T-helper 1 cell (primary cell): ENCODE results near the gene CYP46A1.

ENCODE experiments used
- DNase-seq, 5 donors: peaks; one replicate each; pipeline ENCODE4 v3.0.0-alpha.2; 2012 to 2020

CYP46A1 gene

DNA sequence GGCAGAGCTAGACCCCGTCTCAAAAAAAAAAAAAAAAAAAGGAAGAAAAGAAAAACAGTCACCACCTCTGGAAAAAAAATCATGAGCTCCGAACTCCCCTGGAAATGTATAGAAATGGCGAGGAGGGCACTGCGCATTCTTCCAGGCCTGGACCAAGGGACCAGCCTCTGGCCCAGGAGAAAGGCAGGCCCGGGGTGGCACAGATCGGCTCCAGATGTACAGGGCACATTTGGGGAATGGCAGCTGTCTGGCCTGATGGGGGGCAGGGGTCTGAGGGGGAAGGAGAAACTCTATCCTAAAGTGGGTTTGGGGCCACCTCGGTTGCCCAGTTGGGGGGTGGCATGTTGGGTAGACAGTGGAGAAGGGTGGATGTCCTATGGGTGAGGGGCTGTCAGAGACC is 63.1 kb downstream of the CYP46A1 start:
- no peak for DNase-seq

DNA sequence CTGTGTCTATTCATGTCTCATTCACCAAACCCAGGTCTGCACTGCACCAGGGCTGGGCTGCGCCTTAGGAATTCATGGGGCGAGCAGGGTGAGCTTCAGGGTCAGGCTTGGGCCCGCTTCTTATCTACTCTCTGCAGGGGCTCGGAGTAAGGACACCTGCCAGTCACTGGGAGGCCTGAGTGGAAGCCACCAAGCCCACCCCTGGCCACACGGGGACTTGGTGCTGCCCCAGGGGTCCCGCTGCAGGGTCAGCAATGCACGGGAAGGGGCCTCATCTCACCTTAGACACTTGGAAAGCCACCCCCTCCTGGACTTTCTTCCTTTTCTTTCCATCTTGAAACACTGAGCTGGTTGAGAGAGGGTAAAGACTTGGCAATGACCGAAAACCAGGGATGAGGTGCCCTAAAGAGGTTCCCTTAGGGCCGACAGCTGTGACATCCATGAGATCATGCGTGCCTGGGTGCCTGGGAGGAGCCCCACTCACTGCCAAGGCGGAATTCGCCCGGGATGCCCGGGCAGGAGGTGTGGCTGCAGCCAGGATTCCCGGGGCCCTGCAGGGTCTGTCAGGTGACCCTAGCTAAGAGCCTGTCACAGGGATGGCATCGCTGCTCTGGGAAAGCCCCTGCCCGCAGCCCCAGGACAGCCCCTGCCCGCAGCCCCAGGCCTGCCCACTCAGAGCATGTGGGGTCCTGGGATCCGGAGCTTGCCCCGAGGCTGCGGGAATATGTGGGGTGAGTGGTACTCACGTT is 63.7 kb downstream of the CYP46A1 start:
- DNase-seq, result no peak

DNA sequence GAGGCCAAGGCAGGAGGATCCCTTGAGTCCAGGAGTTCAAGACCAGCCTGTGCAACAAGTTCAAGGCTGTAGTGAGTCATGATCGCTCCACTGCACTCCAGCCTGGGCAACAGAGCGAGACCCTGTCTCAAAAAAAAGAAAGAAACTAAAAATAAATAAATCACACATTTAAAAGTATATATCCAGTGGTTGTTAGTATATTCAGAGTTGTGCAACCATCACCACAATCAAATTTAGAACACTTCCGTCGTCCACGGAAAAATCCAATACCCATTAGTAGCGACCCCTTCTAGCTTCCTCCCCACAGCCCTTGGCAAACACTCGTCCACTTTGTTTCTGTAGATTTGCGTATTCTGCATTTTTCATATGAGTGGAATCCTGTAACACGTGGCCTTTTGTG is 64.4 kb downstream of the CYP46A1 start:
- no peak for DNase-seq

DNA sequence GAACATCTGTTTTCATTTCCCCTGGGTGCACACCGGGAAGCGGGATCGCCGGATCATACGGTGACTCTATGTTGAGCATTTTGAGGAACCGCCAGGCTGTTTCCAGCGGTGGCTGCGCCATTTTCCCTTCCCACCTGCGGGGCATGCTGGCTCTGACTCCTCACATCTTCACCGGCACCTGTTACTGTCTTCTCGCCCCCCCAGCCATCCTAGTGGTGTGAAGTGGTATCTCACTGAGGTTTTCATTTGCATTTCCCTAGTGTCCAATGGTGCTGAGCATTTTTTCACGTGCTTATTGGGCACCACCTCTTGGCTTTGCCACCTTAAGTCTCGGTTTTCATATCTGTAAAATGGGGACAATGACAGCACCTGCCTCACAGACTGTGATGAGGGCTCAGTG is 65.0 kb downstream of the CYP46A1 start:
- DNase-seq, result no peak

DNA sequence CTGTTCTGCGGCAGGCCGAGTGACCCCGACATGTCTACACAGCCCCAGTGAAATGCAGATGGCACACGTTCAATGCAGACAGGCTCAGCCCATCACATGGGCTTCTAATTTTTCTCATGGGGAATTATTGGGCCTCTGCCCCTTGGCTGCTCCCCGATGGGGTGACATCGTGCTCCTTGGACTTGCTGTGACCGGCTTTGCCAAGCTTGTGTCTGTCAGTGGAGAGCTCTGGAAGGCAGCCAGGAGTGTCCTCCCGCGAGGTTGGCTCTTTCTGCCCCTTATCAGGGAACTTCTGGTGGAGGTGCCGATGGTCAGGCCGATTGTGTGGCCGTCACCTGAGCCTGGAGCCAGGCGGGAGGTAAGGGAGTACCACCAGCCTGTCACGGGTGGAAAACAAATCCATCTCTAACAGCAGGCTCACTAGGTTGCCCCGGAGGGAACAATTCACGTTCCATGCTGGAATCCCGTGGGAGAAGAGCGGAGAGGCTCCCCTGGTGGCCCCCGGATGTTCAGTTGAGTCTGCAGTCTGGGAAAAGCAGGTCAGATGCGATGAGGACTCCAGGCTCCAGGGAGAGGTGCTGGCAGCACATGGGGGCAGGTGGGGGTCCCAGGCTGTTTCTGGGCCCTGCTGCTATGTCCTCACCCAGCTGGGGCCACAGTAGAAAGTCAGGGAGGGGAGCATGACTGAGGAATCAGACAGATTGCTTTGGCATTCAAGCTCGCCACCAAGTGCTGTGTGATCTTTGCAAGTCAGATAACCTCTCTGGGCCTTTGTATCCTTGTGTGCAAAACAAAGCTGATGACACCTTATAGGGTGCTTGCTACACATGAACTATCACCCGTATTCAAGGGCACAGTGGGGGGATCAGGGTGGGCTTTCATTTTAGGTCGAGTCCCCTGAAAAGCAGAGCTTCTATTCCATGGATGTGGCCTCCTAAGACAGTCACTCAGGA is 65.9 kb downstream of the CYP46A1 start:
- no peak for DNase-seq

DNA sequence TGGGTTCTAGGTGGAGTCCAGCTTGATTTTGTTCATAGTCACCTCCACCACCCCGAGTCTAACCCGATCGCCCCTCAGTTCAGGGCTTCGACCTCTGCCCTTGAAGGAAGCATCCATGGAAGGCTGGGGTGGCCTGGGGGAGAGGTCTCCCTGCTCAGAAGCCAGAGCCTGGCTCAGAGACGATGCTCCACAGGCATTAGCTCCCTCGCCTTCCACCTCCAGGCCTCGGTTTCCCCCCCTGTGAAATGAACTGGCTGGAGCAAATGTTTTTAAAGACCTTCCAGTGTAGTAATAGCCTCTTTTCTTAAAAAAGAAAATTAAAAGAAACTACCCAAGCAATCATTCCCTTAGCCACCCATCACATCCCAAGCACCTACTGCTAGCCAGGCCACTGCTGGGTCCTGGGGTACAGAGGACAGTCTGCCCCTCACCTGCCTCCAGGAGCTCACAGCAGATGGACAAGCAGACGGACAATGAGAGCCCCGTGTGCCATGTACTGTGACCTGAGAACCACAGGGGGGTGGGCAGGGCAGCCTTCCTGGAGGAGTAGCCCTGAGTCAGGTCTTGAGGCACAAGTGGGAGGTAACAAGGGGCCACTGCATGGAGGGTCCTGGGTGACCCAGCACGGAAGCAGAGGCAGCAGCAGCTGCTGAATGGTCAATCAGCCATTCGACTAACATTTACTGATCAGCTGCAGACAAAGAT is 66.8 kb downstream of the CYP46A1 start:
- no peak for DNase-seq

DNA sequence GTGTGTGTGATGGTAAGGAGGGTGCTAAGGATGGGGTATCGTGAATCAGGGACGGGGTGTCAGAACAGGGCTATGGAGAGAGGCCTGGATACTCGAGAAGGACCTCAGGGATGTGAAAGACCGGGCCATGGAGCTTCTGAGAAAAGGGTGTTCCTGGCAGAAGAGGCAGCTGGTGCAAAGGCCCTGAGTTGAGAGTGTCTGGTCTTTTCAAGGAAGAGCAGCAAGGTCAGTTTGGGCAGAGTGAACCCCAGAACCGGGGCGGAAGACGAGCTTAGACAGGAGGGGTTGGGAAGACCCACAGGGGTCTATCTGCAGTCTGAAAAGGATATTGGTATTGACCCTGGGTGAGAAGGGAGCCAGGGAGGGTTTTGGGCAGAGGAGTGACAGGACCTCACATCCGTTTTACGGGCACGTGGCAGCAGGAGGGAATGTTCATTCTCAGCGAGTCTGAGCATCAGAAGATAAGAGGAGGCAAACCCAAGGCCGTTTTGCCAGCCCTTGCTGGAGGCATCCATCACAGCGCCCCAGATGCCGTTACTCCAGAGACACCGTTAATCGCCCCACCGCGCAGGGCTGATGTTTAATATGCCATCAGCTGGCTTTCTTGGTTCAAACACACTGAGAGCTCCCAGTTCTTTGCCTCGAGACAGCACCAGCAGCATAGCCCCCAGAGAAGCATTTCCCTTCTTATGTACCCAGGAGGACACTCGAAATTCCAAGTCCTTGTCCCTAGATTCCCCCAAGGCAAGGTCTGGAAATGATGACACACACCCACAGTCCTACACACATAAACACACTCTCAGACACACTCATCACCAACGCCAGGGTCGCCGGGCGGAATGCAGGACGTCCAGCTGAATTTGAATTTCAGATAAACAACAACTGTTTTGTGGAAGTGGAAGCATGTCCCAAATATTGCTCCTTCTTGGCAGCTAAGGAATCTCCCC is 67.7 kb downstream of the CYP46A1 start:
- DNase-seq, result no peak

DNA sequence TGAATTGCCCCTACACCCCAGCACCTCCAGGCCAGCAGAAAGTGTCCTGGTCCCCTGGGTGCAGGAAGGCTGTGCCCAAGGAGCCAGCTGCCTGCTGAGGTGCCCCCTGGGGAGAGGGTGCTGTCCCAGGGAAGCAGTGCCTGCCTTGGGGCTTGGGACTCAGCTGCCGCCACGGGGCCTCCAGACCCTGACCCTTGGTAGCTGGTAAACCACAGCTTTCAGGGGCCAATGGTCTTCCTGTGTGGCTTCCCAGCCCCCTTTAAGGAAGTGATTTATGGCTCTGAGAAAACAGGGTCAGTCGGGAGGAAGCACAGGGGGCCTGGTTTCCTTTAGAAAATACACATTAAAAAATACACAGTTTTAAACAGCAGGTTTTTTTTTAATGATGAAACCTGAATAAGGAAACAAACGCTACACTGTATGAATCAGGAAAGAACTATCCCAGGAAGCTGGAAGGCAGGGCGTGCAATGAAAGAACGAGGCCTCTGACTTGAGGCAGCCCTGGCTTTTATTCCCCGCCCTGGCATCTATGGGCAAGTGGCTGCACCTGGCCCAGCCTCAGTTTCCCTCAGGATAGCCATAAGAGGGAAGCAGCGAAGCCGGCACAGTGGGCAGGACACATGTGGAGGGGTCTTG is 68.5 kb downstream of the CYP46A1 start:
- DNase-seq, result no peak

DNA sequence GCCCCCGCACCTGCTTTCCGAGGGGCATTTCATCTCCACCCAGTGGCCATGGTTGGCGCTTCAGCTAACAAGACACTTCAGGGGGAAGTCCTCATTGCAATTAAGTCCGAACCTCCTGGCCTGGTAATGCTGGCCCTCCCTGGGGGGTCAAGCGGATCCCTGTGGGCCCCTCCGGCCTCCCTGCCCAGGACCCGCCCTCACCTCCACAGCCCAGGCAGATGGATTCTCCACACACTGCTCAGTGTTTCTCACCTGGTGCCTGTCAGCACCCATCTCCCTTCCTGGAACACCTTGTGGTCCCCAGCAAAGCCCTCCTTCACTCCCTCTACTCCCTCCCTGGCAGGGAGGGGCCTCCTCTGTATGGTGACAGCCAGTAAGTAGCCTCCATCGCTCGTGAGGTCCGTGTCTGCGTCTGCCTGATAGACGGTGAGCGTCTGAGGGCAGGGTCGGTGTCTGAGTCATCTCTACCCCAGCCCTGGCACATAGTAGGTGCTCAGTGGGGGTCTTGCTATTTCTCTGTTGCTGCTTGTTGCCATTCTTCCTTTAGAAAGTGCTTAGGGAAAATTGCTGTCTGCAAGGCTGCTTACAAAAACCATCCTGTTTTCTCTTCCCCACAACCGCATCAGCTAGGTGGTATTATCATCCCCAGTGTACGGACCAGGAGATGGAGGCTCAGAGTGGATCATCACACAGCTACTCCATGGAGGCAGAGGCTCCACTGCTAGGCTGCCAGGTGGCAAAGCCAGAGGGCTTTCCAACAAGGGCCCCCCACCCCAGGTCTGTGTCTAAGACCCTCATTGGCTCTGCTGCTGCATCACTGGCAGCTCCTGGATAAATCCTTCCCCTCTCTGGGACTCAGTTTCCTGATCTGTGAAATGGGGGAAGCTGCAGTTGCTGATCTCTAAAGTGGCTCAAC is 69.4 kb downstream of the CYP46A1 start:
- no peak for DNase-seq

DNA sequence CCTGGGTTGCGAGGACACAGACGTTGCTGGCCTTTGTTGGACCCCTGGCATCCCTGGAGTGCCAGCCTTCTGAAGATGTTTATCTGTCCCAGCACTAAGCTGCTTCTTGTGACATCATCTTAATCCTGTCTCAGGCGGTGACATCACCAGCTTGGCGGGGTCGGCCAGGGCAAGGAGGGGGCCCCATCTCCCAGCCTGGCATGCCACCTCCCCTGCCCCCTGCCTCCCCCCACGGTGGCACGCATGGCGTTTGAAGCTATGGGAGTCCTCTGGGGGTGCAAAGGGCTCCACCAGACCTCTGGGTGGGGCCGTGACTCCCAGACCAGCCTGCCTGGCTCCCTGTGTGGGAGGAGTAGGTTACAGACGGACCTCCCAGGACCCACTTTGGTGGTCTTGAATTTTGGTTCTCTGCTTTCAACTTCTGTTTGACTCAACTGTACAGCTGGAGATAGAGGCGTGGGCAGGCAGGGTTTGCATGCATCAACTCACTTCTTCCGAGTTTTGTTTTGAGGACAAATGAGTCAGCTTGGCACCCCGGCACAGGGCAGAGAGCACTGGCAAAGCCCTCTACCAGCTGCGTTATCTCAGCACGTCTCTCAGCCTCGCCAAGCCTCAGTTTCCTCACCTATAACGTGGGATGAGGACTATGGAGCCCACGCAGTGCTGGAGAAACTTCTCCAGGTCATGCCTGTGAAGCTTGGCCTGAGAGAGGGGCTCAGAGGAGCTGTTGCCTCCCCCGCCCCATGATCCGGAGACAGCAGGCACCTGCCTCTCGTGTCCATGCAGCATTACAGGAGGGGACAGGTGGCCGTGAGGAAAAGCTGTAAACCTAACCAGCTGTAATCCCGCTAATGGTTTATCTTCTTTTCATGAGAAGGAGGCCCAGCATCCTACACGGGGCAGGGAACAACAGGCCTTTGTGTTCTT is 70.3 kb downstream of the CYP46A1 start:
- DNase-seq, result no peak

DNA sequence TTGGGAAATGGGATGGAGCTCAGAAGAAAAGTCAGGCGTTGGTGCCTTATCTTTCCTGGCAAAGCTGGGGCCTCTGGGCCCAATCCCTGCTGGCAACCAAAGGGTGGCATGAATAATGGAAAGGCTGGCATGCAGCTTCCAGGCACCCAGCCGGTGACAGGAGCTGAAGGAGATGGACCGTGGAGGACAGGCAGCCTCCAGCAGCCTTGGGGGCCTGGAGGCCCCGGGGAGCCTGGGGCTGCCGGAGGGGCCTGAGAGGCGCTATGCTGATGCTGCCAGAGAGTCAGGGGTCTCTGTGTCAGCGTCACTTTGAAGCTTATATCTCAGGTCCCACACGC is 70.9 kb downstream of the CYP46A1 start:
- no peak for DNase-seq

DNA sequence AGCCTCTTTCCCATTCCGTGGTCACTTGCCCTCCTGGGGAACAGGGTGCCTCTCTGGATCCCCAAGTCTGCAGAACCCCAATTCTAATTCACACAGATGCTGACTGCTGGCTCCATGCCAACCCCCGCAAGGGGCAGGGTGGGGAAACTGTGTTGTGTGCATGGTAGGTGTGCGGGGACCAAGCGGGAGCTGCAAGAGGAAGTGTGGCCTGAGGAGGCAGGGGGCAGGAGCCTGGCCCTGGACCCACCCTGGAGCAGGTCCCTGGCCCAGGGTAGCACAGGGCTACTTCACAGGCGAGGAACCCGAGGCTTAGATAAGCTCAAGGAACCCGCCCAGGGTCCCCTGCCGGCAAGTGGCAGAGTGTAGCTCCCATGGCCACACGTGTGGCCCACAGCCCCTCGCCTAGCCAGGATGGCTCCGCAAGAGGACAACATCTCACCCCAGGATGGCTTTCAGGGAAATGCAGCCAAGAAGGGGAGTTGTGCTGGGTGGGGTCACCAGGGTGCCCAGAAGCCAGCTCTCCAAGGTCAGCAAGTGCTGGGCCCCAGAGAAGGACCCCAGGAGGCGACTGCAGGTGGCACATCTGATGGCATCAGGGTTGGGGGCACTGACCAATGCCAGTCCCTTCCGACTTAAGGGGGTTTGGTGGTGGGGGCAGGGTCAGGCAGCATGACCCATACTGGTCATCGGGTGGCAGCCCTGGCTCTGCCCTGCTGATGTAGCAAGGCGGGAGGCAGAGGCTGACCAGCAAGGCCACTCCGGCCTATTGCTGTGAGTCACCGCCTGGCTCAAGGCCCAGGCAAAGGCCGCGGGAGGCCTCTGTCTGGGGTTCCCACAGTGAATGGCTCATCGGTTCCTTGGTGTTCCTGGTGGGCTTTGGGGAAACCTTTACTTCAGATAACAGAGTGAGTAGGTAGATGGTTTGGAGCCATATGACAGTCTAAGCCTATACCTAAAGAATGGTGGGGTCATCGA is 71.8 kb downstream of the CYP46A1 start:
- DNase-seq, result no peak

DNA sequence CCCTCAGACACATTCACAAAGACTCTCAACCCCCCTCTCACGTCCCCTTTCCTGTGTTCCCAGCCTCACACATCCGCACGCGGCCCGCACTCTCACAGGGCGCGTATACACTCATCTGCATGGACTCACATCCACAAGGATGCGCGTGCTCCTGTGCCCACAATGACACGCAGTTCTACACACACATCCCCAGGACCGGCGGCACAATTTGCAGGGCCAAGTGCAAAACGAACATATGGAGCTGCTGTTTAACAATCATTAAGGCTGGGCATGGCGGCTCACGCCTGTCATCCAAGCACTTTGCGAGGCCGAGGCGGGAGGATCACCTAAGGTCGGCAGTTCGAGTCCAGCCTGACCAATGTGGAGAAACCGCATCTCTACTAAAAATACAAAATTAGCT is 72.7 kb downstream of the CYP46A1 start:
- DNase-seq, result no peak

DNA sequence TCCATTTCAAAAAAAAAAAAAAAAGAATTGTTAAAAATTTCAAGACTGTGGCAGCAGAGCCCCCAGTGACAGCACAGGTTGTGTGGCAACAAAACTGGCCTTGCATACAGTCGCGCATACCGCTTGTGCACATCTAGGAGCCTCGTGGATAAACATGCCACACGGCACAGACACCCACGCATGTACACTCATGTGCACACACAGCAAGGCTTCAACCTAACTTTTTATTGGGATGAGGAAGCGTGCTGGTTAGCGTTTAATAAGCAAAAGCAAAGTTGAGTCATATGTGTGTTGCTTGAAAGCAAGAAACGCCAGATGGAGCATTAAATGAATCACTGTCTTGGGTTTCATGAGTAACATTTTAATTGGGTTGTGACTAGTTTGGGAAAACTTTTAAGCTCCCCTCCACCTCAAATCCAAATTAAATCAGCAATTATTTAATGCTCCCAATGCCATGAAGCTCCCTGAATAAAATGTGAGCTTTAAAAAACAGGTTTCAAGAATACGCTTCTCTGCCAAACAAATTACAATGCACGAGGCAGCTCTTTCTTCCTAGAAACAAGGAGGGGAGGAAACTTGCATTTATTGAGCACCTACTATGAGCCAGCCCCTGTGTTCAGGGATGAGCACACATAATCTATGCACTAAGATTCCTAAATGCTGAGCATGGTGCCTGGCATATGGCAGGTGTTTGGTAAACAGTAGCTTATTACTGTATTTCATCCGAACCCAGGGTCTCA is 73.4 kb downstream of the CYP46A1 start:
- no peak for DNase-seq

DNA sequence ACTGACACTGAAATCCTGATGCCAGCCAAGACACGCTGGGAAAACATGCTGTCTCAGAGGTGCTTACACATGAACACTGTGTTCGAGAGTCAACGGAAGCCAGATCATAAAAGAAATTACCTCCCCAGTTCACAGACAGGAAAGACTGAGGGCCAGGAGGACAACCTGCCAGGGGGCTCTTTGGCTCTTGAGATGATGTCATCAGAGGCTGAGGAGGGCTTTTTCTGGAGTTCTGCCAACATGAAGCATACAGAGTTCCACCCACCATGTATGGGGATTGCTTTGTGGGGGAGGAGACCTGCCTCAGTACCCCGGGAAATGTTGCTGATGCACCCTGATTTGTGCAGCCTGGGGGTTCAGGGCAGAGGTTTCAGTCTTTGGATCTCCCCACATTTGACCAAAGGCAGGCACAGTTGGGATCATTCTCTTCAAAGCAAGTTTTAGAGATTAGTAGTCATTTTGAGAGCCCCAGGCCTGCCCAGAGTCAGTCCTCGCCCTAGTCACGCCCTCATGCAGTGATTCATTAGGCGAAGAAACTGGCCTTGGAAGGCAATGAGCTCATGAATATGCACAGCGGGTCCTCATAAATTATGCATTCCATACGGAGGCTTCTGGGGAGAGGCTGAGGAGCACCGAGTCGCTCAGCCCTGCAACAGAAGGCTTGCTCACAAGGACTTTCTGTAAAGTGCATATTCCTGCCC is 74.2 kb downstream of the CYP46A1 start:
- DNase-seq, result no peak

DNA sequence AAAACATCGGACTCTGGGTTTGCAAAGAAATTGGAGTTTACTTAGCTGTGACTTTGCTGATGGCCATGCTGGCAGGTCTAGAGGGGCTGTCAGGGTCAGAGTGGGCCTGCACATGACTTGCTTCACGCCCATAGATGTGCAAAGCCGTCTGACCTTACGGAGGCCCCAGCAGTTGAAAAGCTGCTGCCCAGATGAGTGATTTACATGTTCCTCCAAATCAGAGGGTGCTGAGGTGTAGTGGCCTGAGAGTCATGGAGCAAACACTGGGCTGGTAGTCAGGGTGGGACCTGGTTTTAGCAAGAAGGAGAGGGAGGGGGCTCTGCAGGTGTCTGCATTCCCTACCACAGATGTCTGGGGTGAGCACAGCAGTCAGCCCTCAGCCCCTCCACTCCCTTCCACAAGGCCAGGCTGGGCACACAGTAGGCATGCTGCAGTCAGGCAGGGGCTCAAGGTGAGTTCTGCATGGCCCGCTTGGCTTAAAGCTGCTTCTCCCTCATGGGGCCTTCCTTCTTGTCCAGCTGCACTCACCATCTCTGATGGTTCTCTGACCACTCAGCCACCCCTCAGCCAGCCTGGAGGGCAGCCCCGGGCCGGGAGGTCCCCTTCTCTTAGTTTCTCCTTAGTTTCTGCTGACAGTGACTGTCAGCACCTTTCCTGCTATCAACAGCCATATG is 74.9 kb downstream of the CYP46A1 start:
- no peak for DNase-seq
